SK-N-MC (cell line): ENCODE results near the gene MANF.

Experiments used
- DNase-seq: peaks from one replicate; pipeline ENCODE4 v3.0.0-alpha.2; 2011; ENCODE audit warnings: low read depth, low spot score
- H3K27ac ChIP-seq: fragments of 200-600 bp; sonication (generic); 2 replicates; pipeline ENCODE4 v1.5.1; 2016; ENCODE audit warnings: mixed run types
- H3K36me3 ChIP-seq: fragments of 200-600 bp; sonication (generic); 2 replicates; pipeline ENCODE4 v1.6.1; 2017; ENCODE audit warnings: antibody characterized with exemption, low read length, mixed read lengths; ENCODE audit not compliant: insufficient read depth
- H3K4me3 ChIP-seq: fragments of 200-600 bp; sonication (generic); 2 replicates; pipeline ENCODE4 v1.5.1; 2016
- H3K9ac ChIP-seq: fragments of 200-600 bp; sonication (generic); 2 replicates; pipeline ENCODE4 v1.8.0; 2017; ENCODE audit warnings: mixed run types, mixed read lengths; ENCODE audit not compliant: insufficient read length
- H3K9me3 ChIP-seq: fragments of 200-600 bp; sonication (generic); 2 replicates; pipeline ENCODE4 v1.6.1; 2017; ENCODE audit warnings: low read depth, mild to moderate bottlenecking, antibody characterized with exemption, low read length, moderate library complexity, mixed read lengths
- EZH2 ChIP-seq: fragments of 200-600 bp; sonication (generic); IDR thresholded peaks from one replicate; pipeline ENCODE4 v1.6.1; 2017; ENCODE audit warnings: antibody characterized with exemption
- FOXP2 ChIP-seq: optimal IDR thresholded peaks from 2 replicates; pipeline ENCODE3; 2011; ENCODE audit warnings: mild to moderate bottlenecking, moderate library complexity; ENCODE audit not compliant: insufficient read depth; ENCODE audit errors: extremely low read length, control extremely low read depth
- POLR2AphosphoS5 ChIP-seq: IDR thresholded peaks from 2 replicates; pipeline ENCODE4 v1.6.1; 2012; ENCODE audit warnings: mild to moderate bottlenecking, low read depth, low read length, borderline replicate concordance

Gene MANF

DNA sequence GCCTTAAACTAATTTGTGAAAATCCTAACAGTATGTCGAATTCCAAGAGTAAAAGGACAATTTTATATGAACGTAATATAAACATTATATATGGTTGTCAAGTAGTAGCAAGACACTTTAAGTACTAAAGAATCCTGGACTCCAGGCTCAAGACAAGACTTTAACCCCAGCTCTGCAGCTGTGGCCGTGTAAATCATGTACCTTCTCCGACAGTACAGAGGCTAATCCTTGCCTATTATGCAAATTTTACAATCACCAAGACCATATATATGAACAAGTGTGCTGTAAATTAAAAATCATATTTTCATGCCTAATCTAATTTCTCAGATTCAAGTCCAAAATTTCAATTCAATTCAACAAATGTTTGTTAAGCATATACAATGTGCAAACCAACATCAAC is 41.8 kb downstream of the MANF start:
- Histone ChIP-seq H3K27ac (no peak overlapping the region), H3K4me3 (no peak overlapping the region), H3K9me3 (no peaks in the 10 kb centered on the region), H3K36me3 (peaks cover 5% of the 10 kb centered on the region; the same call in 1 of the 2 replicates), H3K9ac (no peak overlapping the region)
- TF ChIP-seq POLR2AphosphoS5: no peak
- no peak for TF ChIP-seq EZH2
- TF ChIP-seq FOXP2: no peak
- DNase-seq: no peak

DNA sequence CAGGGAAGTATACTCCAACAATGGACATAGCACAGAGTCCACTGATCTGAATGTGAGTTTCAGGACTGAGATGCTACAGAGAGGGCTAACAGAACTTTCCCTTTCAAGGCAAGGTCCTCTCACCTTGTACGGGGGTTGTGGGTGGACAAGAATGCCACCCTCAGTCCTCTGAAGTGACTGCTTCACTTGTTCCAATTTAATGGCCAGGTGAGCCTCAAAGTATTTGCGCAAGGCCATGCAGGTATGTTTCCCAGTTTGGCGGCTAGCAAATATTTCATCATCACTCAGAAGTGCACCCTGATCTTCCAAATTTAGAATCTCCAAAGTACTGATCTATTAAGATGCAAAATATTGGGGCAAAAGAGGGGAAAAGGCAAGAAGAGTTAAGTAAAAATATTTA is 44.0 kb downstream of the MANF start:
- peaks cover 5% of the 10 kb centered on the region; the same call in 1 of the 2 replicates for H3K36me3 ChIP-seq
- no peak overlapping the region for H3K4me3 ChIP-seq
- H3K9me3 ChIP-seq: no peaks in the 10 kb centered on the region
- no peak for DNase-seq
- TF ChIP-seq FOXP2 (no peak), EZH2 (no peak), POLR2AphosphoS5 (no peak)
- H3K27ac ChIP-seq: no peak overlapping the region
- no peak overlapping the region for H3K9ac ChIP-seq

DNA sequence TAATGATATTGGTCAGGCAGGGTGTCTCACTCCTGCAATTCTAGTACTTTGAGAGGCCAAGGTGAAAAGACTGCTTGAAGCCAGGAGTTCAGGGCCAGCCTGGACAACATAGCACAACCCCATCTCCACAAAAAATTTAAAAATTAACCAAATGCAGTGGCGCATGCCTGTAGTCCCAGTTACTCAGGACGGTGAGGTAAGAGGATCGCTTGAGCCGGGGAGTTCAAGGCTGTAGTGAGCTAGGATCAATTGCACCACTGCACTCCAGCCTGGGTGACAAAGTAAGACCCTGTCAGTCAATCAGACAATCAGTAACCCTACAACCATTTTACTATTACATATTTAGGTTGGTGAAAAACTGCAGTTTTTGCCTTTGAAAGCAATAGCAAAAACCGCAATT is 49.0 kb downstream of the MANF start:
- Histone ChIP-seq H3K9ac (no peak overlapping the region), H3K36me3 (peaks cover 1% of the 10 kb centered on the region; the same call in 1 of the 2 replicates), H3K27ac (no peak overlapping the region), H3K9me3 (no peaks in the 10 kb centered on the region), H3K4me3 (no peak overlapping the region)
- TF ChIP-seq FOXP2 (no peak), EZH2 (no peak), POLR2AphosphoS5 (no peak)
- no peak for DNase-seq

DNA sequence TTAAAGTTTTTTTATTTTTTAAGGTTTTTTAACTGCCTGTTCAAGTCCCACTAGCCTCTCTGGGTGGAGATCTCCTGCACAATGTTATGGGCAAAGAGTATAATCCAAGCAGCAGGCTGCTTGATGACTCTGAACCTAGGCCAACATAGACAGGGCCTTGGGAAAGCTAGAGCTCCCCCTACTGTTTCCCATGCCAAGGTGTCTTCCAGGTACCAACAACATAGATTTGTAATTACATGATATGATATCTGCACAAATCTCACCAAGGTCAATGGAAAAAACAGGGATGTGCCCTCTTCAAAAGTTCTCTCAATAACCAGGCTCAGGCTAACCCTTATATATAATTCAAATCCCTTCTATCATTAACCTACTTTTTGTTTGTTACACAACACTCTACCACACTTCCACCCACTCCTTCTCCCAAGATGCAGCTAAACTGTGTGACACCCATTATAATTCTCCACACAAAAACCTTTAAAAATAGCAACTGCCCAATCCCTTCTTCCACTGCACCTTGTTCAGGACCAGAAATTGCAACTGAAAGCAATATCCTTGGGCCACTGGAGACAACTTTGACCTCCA is 49.7 kb downstream of the MANF start:
- Histone ChIP-seq H3K9me3 (no peaks in the 10 kb centered on the region), H3K4me3 (no peak overlapping the region), H3K36me3 (no peaks in the 10 kb centered on the region; the same call in 1 of the 2 replicates), H3K27ac (no peak overlapping the region), H3K9ac (no peak overlapping the region)
- TF ChIP-seq POLR2AphosphoS5: no peak
- no peak for TF ChIP-seq FOXP2
- no peak for TF ChIP-seq EZH2
- no peak for DNase-seq

DNA sequence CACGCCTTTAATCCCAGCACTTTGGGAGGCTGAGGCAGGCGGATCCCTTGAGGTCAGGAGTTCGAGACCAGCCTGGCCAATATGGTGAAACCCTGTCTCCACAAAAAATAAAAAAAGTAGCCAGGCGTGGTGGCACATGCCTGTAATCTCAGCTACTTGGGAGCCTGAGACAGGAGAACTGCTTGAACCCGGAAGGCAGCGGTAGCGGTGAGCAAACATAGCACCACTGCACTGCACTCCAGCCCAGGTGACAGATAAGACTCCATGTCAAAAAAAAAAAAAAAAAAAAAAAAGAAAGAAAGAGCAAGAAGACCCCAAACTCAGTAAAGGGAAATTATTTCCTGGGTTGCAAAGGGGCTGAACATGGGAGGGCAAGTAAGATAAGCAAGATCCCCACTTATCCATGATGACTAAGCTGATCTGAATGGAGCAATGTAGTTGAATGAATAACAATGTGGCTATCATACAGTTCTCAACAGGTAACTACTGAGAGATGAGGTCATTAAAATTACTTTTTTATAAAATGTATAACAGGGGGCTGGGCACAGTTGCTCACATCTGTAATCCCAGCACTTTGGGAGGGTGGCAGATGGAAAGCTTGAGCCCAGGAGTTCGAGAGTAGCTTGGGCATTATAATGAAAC is 52.0 kb downstream of the MANF start:
- DNase-seq: no peak
- peaks cover 11% of the 10 kb centered on the region; the same call in 1 of the 2 replicates for H3K36me3 ChIP-seq
- no peak overlapping the region for H3K27ac ChIP-seq
- no peaks in the 10 kb centered on the region for H3K9me3 ChIP-seq
- TF ChIP-seq FOXP2 (no peak), EZH2 (no peak), POLR2AphosphoS5 (no peak)
- H3K9ac ChIP-seq: no peak overlapping the region
- H3K4me3 ChIP-seq: no peak overlapping the region
